HK-2 (cell line): ENCODE results near the gene TUBA4B.

Source experiments
- DNase-seq: peaks from one replicate; pipeline ENCODE4 v3.0.0-alpha.2; 2018; ENCODE audit not compliant: unreplicated experiment

TUBA4B gene

GRCh38 chr2:219252900-219253752 is at the start of gene TUBA4B:
Gene TUBA4B, plus strand, starts transcription at chr2:219253243. Its CDS starts 165 bp downstream, at chr2:219253408.
- DNase-seq, result peak; percentile 82

GRCh38 chr2:219204425-219205164 is 48.4 kb upstream of the TUBA4B start:
- DNase-seq, result no peak

GRCh38 chr2:219205165-219205538 is 47.9 kb upstream of the TUBA4B start:
- DNase-seq, result no peak

GRCh38 chr2:219205981-219206327 is 47.1 kb upstream of the TUBA4B start:
- DNase-seq, result no peak

GRCh38 chr2:219206328-219207133 is 46.5 kb upstream of the TUBA4B start, which contains the start of gene ZFAND2B:
Gene ZFAND2B, plus strand, starts transcription at chr2:219206782. Its CDS starts 206 bp downstream, at chr2:219206988.
- peak; percentile 93 for DNase-seq

DNA sequence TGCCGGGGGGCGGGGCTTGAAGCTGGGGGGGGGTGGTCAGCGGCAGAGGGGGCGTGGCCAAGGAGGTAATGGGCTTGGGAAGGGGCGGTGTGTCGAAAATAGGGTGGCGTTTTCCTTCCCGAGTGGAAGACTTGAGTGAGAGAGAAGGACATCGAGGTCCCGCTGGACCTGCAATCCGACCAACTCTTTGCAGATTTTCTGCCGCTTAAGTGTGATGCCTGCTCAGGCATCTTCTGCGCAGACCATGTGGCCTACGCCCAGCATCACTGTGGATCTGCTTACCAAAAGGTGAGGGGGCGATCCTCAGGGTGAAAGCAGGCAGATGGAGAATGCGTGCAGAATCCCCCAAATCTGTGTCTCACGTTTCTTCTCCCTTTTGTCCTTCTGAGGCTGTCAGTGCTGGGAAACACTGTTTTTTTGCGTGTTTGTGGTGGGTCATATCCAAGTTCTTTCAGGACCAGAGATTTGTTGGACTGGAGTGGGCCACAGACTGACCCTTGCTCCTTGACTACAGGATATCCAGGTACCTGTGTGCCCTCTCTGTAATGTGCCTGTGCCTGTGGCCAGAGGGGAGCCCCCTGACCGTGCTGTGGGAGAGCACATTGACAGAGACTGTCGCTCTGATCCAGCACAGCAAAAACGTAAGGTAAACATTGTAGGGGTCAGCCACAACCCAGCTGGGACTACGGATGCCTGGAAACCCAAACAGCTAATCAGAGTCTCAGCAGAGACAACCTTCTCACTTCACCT is 45.7 kb upstream of the TUBA4B start:
- DNase-seq, result no peak

DNA sequence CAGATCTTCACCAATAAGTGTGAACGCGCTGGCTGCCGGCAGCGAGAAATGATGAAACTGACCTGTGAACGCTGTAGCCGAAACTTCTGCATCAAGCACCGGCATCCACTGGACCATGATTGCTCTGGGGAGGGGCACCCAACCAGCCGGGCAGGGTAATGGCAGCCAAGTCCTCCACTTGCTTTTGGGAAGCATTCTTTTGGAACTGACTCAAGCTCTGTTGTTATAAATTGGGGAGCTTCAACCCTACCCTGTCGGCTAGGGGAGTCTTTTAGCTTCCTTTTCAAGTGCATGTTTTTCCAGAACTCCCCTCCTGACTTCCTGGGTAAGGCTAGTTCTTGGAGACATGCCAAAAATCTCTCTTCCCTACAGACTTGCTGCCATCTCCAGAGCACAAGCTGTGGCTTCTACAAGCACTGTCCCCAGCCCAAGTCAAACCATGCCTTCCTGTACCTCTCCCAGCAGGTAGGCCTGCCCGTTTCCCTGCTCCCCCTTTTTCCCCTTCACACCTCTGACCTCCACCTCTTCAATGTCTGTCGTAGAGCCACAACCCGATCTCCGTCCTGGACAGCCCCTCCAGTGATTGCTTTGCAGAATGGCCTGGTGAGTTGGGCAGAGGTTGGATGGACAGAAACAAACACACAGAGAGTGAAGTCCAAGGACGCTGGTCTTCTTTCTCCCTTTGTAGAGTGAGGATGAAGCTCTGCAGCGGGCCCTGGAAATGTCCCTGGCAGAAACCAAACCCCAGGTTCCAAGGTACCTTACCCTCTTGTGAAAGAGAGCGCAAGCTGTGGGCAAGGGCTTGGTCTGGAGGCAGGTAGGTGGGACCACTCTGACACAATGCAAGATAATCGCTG is 44.9 kb upstream of the TUBA4B start:
- no peak for DNase-seq

DNA sequence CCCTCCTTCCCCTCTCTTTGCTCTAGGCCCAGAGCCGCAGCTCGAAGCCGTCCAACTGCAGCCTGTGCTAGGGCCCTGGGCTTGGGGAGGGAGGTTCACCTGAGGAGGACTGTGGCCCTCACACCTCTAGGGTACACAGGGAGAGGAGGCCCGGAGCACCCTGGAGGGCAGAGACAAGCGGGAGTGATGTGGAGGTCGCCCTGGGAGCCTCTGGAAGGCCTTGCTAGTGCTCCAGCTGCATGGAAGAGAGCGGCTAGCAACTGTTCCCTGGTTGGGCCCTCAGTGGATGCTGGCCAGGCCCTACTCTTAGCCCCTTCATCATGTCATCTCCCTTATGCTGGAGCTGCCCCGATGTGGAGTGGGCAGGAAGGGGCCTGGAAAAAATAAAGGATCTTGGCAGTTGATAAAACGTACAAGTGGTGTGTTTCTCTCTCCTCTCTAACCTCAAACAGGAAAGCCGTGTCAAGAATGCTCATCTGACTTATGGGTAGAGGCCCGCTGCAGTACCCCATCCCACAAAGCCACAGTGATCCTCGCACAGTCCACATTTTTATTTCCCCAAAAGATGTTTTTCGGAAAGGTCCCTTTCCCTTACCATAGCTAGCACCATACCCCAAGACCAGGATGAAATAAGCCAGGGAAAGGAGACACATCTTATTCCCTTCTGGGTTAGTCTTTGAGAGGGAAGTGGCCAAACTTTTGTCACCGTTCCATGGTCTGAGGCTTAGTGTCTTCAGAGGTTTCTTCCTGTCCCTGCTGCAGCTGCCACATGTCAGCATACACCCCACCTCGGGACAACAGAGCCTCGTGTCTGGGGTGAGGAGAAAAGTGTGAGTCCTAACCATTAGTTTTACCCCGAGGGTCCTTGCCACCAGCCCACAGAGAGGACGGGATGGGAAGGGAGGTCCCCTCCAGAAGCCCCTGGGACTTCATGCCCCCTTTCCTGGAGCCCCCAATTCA is 43.5 kb upstream of the TUBA4B start:
- no peak for DNase-seq

DNA sequence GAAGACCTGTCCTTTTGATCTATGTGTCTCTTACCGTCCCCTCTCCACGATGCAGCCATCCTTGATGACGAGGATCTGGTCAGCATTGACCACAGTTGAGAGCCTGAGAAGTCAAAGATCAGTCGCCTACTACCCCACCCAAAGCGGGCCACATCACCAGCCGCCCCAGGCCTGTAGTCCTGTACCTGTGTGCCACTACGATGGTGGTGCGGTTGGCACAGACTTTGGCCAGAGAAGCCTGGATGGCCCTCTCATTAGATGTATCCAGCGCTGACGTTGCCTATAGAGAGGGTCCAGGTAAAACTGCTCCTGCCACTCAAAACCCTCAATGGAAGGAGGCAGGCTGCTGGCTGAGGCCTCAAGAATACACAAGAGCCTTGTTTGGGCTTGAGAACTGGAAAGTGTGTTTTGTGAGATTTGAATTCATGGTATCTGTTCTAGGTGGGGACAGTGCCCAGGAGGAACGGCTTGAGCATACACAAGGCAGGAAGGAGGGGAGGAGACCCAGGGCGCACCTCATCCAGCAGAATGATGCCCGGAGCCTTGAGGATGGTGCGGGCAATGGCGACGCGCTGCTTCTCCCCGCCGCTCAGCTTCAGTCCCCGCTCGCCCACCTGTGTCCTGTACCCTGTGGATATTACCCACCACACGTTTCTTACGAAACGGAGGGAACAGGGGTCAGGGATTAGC is 42.7 kb upstream of the TUBA4B start:
- no peak for DNase-seq

- DNase-seq, result no peak
Observed at GRCh38 chr2:219210886-219211362, 42.1 kb upstream of the TUBA4B start.

- DNase-seq, result no peak
Observed at GRCh38 chr2:219213026-219213415, 40.0 kb upstream of the TUBA4B start.

GRCh38 chr2:219213486-219214071 is 39.5 kb upstream of the TUBA4B start:
- DNase-seq, result no peak

DNA sequence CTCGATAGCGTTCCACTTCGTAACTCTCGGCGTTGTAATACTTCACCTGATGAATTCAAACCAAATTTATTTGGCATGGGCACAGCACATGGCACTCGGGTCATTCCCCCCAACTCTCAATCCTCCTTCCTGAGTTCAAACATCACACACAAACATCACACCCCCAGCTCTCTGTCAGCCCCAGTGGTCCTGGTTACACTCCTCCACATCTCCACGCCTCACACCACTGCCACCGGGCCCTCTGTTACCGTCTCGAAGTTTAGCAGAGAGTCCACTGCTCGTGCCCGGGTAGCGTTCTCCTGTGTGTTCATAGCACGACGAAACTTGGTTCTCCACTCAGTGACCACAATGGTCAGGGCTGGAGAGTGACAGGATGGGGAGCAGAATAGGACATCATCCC is 38.9 kb upstream of the TUBA4B start:
- no peak for DNase-seq

- DNase-seq, result no peak
Observed at GRCh38 chr2:219214786-219215185, 38.3 kb upstream of the TUBA4B start.

DNA sequence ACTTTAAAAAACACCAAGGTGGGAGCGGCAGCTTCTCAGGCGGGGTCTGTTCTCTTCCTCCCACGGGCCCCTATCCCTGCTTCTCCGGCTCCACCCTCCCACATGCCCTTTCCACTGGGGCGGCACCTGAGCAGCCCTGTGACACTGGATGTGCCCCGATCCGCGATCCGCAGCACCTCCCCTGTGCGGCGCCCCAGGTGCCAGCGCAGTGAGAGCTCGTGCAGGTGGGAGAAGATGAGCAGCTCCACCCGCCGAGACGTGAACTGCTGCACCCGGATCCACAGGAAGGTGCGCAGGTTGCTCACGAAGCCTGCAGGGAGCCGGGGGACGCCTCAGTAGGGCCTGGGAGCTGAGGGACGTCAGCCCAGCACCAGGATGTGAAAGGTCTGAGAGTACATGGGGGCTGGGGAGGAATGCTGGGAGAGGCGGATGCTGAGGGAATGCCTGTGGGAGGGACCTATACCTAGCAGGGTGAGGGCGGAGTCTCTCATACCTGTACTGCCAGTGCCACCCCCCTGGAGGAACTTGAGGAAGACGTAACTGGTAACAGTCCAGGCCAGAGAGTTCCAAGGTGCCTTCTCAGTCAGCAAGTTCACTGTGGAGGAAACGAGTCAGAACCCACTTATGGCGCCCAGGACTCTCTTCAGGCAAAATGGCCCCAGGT is 37.0 kb upstream of the TUBA4B start:
- no peak for DNase-seq

DNA sequence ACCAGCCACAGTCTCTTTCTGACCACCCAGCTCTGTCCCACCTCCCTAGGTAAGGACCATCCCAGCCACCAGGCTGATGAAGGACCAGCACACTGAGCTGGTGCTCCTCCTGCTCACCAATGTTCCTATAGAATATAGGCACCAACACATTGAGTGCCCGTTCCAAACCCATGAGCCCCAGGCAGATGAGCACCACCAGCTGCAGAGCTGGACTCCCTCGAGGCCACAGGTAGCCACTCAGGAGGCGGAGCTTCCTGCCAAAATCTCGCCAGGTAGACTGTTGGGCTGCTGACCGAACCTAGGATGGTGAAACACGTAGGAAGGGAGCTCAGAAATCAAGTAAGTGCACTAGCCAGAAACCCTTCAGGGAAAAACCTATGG is 36.5 kb upstream of the TUBA4B start:
- DNase-seq, result no peak

DNA sequence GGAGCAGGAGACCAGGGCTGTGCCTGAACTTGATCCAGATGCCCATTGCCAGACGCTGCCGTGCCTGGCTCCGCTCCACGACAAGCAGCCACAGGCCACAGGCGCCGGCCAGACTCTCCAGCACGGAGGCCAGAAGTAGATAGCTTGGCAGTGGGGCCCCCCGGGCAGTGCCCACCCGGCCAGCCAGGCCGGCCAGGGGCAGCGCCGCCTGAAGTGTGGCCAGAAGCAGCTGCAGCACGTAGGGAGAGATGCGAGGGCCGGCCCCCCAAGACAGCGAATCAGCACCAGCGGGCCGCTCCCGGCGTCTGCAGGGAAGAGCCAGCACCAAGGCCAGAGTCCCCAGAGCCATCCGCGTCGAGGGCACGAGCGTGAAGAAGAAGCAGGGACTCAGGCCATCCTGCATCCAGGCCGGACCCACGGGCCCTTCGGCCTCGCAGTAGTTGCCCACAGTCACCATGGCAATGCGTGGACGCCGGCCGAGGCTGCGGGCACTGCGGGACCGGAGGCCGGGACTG is 34.8 kb upstream of the TUBA4B start:
- peak; percentile 82 for DNase-seq
